Mammary epithelial cell (primary cell): ENCODE data around the gene COA4.

Source experiments
- CTCF ChIP-seq, 2 donors: IDR thresholded peaks in 1 of 2; conservative IDR thresholded peaks in 1 of 2; 2 replicates each; pipeline ENCODE4 v1.5.1; 2011 to 2012; ENCODE audit warnings: inconsistent platforms in 2 of 2, low read length in 2 of 2, mild to moderate bottlenecking in 2 of 2, control low read depth in 1 of 2, low read depth in 1 of 2; ENCODE audit not compliant: insufficient read depth in 1 of 2; ENCODE audit errors: extremely low read depth in 1 of 2
- EZH2 ChIP-seq: IDR thresholded peaks from 2 replicates; pipeline ENCODE4 v1.6.1; 2012; ENCODE audit warnings: low read length, inconsistent platforms, borderline replicate concordance

GRCh38 chr11:73872749-73873357, 3.8 kb downstream of the COA4 start:
- TF ChIP-seq CTCF (conservative IDR thresholded peaks at IDR 0.05 in 1 of 2, IDR thresholded peaks at IDR 0.05 in 1 of 2; ENCODE audit: extremely low read depth in 1 of 2, insufficient read depth in 1 of 2, low read depth in 1 of 2, low read length in 2 of 2): no peak
- TF ChIP-seq EZH2: no peak
